DND-41 (cell line): ENCODE measurements around the gene MAP4K5.

Source experiments
- CTCF ChIP-seq: IDR thresholded peaks from 2 replicates; pipeline ENCODE4 v1.5.1; 2012; ENCODE audit warnings: borderline replicate concordance, low read length, moderate library complexity, mild to moderate bottlenecking; ENCODE audit not compliant: poor library complexity, severe bottlenecking; ENCODE audit errors: extremely low read depth
- EZH2 ChIP-seq: IDR thresholded peaks from 3 replicates; pipeline ENCODE4 v1.6.1; 2012; ENCODE audit warnings: borderline replicate concordance, low read depth, mild to moderate bottlenecking, moderate library complexity, low read length, inconsistent platforms; ENCODE audit not compliant: severe bottlenecking

- TF ChIP-seq CTCF: no peak
- TF ChIP-seq EZH2: no peak
These were observed 56.9 kb downstream of the MAP4K5 start for GRCh38 chr14:50475460-50475859.
